ENCODE measurements around the gene CERKL. TPM values are rescaled to one million over a fixed set of nuclear protein-coding genes. Genes with fewer than 3 reads are reported as not detected.

The CERKL gene
- total RNA-seq, 1 donor = under 0.01 TPM

- TF ChIP-seq CTCF (IDR thresholded peaks at IDR 0.05; ENCODE audit: insufficient read depth, low read depth, low read length) = no peak
- H3K4me3 ChIP-seq (ENCODE audit: low read depth, low read length) = no peak overlapping the region
- no peak for DNase-seq (ENCODE audit: low read depth)
Measured at GRCh38 chr2:181667234-181667633, 10.3 kb upstream of the CERKL start.

GRCh38 chr2:181662287-181662686 lies 5.4 kb upstream of the CERKL start:
- no peak for TF ChIP-seq CTCF (IDR thresholded peaks at IDR 0.05; ENCODE audit: insufficient read depth, low read depth, low read length)
- no peak overlapping the region for H3K4me3 ChIP-seq (ENCODE audit: low read depth, low read length)

GRCh38 chr2:181660181-181660580 lies 3.3 kb upstream of the CERKL start:
- DNase-seq (ENCODE audit: low read depth) = no peak
- no peak overlapping the region for H3K4me3 ChIP-seq (ENCODE audit: low read depth, low read length)
- no peak for TF ChIP-seq CTCF (IDR thresholded peaks at IDR 0.05; ENCODE audit: insufficient read depth, low read depth, low read length)

More at GRCh38 chr2:181662287-181662686, 5.4 kb upstream of the CERKL start:
- no peak for DNase-seq (ENCODE audit: low read depth)

- TF ChIP-seq CTCF (IDR thresholded peaks at IDR 0.05; ENCODE audit: insufficient read depth, low read depth, low read length) = no peak
- DNase-seq (ENCODE audit: low read depth) = no peak
- no peak overlapping the region for H3K4me3 ChIP-seq (ENCODE audit: low read depth, low read length)
Measured at GRCh38 chr2:181658444-181658843, 1.5 kb upstream of the CERKL start.

- H3K4me3 ChIP-seq (ENCODE audit: low read depth, low read length) = no peak overlapping the region
- DNase-seq (ENCODE audit: low read depth) = no peak
- TF ChIP-seq CTCF (IDR thresholded peaks at IDR 0.05; ENCODE audit: insufficient read depth, low read depth, low read length) = no peak
Measured at GRCh38 chr2:181657379-181657778, 474 bp upstream of the CERKL start.

GRCh38 chr2:181655519-181655918 lies 1.4 kb downstream of the CERKL start:
- no peak for DNase-seq (ENCODE audit: low read depth)
- TF ChIP-seq CTCF (IDR thresholded peaks at IDR 0.05; ENCODE audit: insufficient read depth, low read depth, low read length) = no peak
- no peak overlapping the region for H3K4me3 ChIP-seq (ENCODE audit: low read depth, low read length)

- H3K4me3 ChIP-seq (ENCODE audit: low read depth, low read length) = no peak overlapping the region
- no peak for TF ChIP-seq CTCF (IDR thresholded peaks at IDR 0.05; ENCODE audit: insufficient read depth, low read depth, low read length)
- DNase-seq (ENCODE audit: low read depth) = no peak
Measured at GRCh38 chr2:181649436-181649979, 7.4 kb downstream of the CERKL start.
